Renal cortex interstitium (tissue), 11 donors: Measurements from ENCODE around the gene SRL. TPM values are rescaled to one million over a fixed set of nuclear protein-coding genes. Genes with fewer than 3 reads are reported as not detected.
A peak's percentile ranks its signal among the peaks of the same experiment; 100 is the strongest.
"Not testable (repeated sequence)": the region's sequence is repeated elsewhere in the genome, so short reads cannot be mapped to it uniquely, and the experiment has no call there.

Experiments
- DNase-seq, 11 donors: peaks; one replicate each; pipeline ENCODE4 v3.0.0-alpha.2; 2013; ENCODE audit warnings: low read depth in 9 of 11, low spot score in 4 of 11; ENCODE audit errors: extremely low read depth in 1 of 11
- polyA plus RNA-seq, 3 donors: library from polyadenylated mRNA; unstranded; fragments of 120-200 nt; gene quantifications; one replicate each; pipeline ENCODE4 v1.2.1, GENCODE V29; 2013; ENCODE audit not compliant: insufficient read length in 3 of 3

SRL gene
- polyA plus RNA-seq, 3 donors: 0.76 to 1.4 (median 0.98) TPM

GRCh38 chr16:4239020-4239419, 2.9 kb downstream of the SRL start:
- DNase-seq: no peak

DNA sequence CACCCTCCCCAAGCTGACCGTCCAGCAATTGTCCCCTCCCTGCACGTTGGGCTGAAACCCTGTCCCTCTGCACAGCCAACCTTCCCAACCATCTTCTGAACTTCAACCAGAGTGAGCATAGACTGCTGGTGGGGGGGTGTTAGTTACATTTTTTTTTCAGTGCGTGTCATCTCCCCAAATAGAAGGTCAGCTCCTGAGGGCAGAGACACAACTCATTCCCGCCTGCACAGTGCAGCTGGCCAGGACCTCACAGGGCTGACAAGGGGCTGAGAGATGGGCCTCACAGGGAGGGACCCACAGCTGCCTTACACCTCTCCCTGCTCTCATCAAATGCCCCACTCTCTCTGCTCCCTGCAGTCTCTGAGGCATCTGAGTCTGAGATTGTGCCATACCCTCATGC, 8.4 kb downstream of the SRL start:
- no peak for DNase-seq

GRCh38 chr16:4232541-4233386, 9.1 kb downstream of the SRL start:
- no peak for DNase-seq

DNA sequence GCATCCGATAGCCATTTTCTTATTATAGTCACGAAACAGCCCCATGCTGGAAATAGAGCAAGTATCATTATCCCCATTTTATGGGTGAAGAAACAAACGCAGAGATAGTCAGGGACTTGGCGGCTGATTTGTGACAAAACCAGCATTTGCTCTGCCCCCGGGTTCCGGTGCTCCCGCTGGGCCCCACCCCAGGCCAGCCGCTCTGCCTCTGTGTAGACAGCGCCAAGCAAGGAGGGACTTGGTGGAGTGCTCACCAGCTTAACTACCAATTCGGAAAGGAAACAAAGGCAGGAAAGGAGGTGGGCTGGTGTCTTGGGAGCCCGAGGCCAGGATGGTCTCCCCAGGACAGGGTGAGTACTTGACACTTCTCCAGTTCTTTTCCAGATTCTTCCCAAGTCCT, 10.0 kb downstream of the SRL start:
- no peak for DNase-seq

GRCh38 chr16:4231367-4231766, 10.5 kb downstream of the SRL start:
- no peak for DNase-seq

DNA sequence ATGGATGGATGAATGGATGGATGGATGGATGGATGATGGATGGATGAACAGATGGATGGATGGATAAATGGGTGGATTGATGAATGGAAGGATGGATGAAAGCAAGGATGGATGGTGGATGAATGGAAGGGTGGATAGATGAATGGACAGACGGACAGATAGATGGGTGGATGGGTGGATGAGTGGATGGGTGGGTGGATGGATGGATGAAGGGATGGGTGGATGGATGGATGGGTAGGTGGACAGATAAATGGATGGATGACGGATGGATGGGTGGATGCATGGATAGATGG, 14.9 kb downstream of the SRL start:
- DNase-seq: no peak

- DNase-seq: no peak
Measured at GRCh38 chr16:4226251-4227039, 15.4 kb downstream of the SRL start.

DNA sequence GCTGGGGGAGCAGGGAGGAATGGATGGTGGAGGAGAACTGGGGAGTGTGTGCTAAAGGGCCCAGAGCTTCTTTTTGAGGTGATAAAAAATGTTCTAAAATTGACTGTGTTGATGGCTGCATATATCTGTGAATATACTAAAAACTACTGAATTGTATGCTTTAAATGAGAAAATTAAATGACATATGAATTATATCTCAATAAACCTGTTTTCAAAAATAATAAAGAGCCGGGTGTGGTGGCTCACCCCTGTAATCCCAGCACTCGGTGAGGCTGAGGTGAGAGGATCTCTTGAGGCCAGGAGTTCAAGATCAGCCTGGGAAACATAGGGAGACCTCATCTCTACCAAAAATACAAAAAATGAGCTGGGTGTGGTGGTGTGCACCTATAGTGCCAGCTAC, 16.8 kb downstream of the SRL start:
- no peak for DNase-seq

DNA sequence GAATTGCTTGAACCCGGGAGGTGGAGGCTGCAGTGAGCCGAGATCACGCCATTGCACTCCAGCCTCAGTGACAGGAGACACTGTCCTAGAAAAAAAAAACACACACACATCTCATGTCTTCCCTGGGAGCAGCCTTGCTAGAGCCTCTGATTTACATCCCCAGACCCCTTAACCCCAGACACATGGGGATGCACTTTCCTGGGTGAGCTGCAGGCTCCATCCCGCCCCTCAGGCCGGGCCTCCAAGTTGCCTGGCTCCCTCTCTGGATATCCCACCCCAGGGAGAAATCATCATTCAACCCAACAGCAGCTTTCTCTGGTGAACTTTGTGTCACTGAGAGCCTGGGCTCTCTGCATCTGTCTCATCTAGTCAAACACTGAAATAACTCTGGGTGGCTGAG, 21.5 kb downstream of the SRL start:
- no peak for DNase-seq

DNA sequence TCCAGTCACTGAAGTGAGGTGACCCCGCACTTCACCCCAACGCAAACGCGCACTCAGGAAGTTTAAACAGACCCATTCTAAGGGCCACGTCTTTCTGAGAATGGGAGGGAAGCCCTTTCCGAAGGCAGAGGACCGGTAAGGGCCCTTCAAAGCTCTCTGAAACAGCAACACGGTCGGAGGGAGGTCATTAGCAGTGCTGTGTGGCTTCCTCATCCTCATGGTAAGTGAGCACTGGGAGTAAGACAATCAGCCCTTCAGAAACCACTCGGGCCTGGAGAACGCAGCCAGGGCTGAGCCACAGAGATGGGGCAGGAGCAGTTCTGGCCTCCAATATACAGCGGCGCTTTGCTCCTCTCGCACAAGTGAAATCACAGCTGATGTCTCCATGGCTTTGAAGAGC, 23.7 kb downstream of the SRL start:
- DNase-seq: no peak

GRCh38 chr16:4217204-4218131, 24.4 kb downstream of the SRL start:
- DNase-seq: peak in 2 of 11 donors; percentile 39 to 40

- DNase-seq: no peak
Measured at GRCh38 chr16:4216596-4216995, 25.3 kb downstream of the SRL start.

DNA sequence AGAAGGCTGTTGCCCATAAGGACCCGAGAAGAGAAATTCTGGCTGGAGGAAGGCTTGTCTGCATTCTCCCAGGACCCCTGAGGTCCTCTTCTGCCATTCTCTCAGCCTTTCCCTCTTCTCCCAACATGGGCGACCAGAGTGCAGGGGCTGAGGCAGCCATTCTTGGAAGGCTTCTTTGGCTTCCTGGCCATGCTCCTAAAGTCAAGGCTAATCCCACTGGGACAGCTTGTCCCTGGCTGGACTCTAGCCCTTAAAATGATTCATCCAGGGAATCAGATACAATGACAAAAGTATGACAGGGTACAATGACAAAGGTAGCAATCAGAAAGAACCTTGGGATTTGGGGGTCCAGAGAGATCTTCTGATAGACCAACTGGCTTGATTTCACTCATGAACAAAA, 26.8 kb downstream of the SRL start:
- no peak for DNase-seq

- DNase-seq: peak in 2 of 11 donors; percentile 28 to 45
Measured at GRCh38 chr16:4214215-4214621, 27.7 kb downstream of the SRL start.

DNA sequence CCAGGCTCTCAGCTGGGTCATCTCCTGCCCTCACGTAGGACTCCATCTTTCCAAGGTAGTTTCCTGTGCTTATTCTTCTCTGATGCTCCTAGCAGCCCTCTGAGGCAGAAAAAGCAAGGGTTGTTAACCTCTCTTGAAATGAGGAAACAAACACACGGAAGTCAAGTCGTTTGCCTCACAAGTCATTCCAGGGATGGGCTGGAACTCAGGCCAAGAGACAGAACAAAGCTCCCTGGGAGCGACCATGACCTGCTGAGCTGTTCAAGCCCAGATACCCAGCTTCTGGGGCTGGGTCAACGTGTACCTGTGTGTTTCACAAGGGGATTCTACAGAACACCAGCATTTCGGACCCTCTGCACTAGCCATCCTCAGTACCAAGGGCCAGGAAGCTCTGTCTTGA, 28.1 kb downstream of the SRL start:
- DNase-seq: no peak

GRCh38 chr16:4212934-4213296, 29.0 kb downstream of the SRL start:
- no peak for DNase-seq

GRCh38 chr16:4212211-4212933, 29.5 kb downstream of the SRL start:
- DNase-seq: no peak

DNA sequence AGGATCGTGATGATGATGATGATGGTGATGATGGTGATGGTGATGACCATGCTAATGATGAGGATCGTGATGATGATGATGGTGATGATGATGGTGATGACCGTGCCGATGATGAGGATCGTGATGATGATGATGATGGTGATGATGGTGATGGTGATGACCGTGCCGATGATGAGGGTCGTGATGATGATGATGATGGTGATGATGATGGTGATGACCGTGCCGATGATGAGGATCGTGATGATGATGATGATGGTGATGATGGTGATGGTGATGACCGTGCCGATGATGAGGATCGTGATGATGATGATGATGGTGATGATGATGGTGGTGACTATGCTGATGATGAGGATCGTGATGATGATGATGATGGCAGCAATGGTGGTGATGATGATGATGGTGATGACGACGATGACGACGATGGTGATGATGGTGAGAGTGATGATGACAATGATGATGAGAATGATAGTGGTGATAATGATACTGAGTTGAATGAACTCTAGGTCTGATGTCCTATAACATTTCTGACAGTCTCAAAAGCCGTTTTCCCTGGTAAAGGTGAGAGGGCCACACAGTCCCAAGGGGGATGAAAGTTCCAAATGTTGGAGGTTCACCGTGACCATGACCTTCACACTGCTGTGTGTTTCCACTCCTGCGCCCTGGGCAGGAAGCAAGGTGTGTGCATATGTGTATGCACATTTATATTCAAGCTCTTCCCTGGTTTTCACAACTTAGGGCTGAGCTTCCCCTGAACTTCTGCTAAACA, 30.3 kb downstream of the SRL start:
- not testable (repeated sequence) for DNase-seq
